Activated CD4-positive, alpha-beta T cell treated with anti-CD3 and anti-CD28 coated beads, Interleukin-2, Interleukin-6, amounts not matched to agents 100 ng/mL and 50 ng/mL, durations not matched to agents 16 hours and 8 hours (primary cell): Measurements from ENCODE around the gene HYAL1.
"Not testable (repeated sequence)": the region's sequence is repeated elsewhere in the genome, so short reads cannot be mapped to it uniquely, and the experiment has no call there.

Experiments used
- DNase-seq: peaks from one replicate; pipeline ENCODE4 v3.0.0-alpha.2; 2020

Gene HYAL1

DNA sequence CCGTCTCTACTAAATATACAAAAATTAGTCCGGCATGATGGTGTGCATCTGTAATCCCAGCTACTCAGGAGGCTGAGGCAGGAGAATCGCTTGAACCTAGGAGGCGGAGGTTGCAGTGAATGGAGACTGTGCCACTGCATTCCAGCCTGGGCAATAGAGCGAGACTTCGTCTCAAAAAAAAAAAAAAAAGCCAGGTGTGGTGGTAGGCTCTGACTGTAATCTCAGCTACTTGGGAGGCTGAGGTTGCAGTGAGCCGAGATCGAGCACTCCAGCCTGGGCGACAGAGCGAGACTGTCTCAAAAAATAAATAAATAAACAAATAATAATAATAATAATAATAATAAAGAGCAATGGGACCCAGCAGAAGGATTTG is 30.9 kb downstream of the HYAL1 start:
- not testable (repeated sequence) for DNase-seq

GRCh38 chr3:50271314-50271936 is 31.9 kb downstream of the HYAL1 start:
- no peak for DNase-seq

DNA sequence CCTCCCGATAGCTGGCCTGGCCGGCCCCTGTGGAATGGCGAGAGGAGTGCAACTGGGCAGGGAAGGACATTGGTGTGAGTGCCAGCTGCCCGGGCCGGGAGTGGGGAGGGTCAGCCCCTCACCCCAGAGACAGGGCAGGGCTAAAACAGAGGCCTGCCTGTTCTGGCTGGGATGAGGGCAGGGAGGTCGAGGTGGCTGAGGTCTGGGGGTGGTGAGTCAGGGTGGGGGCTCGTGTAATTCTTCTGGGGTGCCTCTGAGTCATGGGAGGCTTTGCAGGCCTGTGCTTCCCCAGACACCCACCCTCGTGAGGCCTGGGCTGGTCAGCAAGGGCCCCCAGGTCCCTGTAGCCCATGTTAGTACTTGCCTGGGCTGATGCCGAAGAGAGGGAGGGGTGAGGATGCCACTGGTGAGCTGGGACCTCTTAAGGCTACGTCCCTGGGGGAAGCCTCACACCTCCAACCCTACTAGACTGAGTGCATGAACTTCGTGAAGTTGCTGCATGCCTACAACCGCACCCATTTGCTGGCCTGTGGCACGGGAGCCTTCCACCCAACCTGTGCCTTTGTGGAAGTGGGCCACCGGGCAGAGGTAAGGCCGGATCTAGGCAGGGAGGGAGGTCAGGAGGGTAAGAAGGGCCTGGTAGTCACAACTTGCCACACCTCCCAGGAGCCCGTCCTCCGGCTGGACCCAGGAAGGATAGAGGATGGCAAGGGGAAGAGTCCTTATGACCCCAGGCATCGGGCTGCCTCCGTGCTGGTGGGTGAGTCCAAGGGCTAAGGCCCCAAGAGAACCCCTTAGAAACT is 32.8 kb downstream of the HYAL1 start:
- no peak for DNase-seq

DNA sequence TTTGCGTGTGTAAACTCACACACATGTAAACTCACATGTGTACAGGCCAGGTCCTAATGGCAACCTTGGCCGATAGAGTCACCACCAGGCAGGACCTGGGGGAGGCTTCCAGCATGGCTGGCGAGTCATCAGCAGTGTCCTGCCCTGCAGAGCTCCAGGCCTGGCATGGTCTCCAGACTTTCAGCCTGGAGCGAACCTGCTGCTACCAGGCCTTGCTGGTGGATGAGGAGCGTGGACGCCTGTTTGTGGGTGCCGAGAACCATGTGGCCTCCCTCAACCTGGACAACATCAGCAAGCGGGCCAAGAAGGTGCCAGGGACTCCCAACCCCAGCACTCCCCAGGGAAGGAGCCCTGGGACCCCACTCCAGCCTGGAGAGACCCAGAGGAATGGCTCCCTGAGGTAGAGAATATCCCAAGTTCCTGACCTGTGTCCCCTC is 33.4 kb downstream of the HYAL1 start:
- DNase-seq, result no peak

DNA sequence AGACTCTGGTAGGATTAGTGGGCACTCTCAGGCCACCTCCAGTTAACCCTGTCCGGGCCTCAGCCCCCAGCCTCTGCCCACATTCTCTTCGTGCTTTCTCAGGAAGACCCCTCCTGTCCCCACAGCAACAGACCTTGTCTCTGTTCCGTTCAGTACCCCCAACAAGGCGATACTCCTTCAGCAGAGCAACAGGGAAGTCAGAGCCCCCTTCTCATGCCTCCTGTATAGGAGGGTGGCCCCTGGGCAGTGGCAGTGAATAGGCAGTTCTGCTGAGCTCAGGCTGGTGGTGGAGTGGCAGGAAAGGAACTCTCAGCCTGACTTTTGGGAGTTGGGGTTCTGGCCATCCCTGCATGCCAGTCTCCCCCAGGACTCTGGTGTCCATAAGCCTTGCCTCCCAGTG is 33.9 kb downstream of the HYAL1 start:
- DNase-seq, result no peak

DNA sequence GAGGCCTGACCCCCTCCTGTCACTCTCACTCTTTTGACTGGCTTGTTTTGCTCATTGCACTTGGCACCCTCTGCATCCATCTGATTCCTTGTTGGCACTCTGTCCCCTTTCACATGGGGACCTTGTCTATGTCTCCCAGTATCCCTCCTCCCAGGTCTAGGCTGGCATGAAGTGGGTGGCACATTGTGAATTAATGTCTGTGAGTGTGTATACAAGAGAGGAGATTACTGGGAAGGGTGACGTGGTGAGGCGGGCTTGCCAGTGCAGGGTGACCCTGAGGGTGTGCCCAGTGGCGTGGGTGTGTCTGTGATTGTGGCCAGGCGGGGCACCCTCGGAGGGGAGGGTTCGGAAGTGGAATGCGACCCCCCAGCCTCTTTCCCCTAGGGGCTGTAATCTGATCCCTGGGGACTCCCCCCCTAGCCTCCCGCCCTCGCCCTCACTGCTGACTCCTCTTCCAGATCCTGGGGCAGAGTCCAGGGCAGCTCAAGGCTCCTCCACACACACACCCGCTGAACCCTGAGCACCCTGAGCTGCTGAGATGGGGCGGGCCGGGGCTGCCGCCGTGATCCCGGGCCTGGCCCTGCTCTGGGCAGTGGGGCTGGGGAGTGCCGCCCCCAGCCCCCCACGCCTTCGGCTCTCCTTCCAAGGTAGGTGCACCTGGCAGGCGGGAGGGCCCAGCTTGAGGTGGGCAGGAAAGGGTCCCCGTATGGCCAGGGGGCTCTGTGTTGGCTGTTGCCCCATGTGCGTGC is 34.5 kb downstream of the HYAL1 start, which contains the start of gene SEMA3B:
TSS of gene SEMA3B (plus strand) at position 445 of the 749 bp plus-strand sequence. CDS start at position 539, 94 bp downstream.
- no peak for DNase-seq

- DNase-seq, result no peak
Observed at GRCh38 chr3:50268276-50268675, 35.1 kb downstream of the HYAL1 start.

- DNase-seq, result no peak
Observed at GRCh38 chr3:50267280-50267913, 36.0 kb downstream of the HYAL1 start.

GRCh38 chr3:50266836-50267235 is 36.5 kb downstream of the HYAL1 start:
- no peak for DNase-seq

DNA sequence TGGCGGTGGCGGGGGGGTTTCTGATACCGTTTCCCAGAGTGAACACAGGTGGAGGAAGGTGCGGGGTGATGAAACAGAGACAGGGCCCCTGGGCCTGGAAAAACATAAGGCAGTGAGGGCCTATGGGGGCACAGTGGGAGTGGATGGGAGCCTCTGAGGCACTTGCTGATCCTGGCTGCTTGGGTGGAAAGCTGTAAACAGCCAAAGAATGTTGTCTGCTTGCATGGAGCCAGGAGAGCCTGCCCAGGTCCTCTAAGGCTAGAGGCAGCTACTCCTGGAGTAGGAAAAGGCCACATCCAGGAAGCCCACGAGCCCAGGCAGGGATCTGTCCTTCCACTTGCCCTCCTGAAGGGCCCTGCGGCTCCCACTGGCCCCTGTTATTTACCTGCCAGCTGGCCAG is 37.4 kb downstream of the HYAL1 start:
- no peak for DNase-seq

GRCh38 chr3:50265571-50265970 is 37.8 kb downstream of the HYAL1 start:
- DNase-seq, result no peak

- DNase-seq, result no peak
Observed at GRCh38 chr3:50264964-50265485, 38.3 kb downstream of the HYAL1 start.

GRCh38 chr3:50264383-50264963 is 38.9 kb downstream of the HYAL1 start:
- DNase-seq, result no peak

DNA sequence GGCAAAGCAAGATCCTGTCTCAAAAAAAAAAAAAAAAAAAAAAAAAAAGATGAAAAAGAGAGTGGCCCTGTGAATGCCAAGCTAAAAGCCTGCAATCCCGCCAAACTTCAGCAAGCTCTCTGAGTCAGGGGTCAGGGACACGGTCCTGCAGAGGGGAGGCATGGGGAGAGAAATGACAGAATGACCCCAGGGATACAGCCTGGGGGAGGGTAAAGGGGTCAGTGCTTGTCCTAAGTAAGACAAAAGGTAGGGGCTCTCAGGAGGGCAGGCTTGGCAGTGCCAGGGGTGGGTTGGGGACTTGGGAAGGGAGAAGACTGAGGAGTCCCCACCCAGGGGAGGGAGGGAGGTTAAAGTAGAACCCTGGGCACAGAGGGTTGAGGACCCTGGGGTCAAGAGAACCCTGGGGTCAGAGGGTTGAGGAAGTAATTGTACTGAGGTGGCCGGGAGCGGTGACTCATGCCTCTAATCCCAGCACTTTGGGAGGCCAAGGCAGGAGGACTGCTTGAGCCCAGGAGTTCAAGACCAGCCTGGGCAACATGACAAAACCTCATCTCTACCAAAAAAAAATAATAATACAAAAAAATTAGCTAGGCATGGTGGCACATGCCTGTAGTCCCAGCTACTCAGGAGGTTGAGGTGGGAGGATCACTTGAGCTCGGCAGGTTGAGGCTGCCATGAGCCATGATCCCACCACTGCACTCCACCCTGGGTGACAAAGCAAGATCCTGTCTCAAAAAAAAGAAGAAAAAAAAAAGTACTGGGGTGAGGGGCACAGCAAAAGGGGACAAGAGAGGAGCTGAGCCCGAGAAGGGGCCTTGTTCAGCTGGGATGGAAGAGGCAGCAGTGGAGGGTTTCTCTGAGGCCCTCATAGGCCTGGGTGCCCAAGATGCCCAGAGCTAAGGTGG is 39.6 kb downstream of the HYAL1 start:
- DNase-seq, result no peak

GRCh38 chr3:50262778-50263177 is 40.6 kb downstream of the HYAL1 start:
- DNase-seq, result no peak

DNA sequence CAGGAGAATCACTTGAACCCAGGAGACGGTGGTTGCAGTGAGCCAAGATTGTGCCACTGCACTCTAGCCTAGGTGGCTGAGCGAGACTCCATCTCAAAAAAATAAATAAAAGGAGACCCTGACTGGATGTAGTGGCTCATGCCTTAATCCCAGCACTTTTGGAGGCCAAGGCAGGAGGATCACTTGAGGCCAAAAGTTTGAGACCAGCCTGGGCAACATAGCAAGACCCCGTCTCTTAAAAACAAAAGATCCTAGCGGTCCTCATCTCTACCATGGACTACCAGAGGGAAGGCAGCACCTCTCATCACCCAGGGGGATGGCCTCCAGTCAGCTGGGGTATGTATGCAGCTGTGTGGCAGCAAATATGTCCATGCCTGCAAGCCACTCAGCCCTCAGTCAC is 41.2 kb downstream of the HYAL1 start:
- DNase-seq, result not testable (repeated sequence)

DNA sequence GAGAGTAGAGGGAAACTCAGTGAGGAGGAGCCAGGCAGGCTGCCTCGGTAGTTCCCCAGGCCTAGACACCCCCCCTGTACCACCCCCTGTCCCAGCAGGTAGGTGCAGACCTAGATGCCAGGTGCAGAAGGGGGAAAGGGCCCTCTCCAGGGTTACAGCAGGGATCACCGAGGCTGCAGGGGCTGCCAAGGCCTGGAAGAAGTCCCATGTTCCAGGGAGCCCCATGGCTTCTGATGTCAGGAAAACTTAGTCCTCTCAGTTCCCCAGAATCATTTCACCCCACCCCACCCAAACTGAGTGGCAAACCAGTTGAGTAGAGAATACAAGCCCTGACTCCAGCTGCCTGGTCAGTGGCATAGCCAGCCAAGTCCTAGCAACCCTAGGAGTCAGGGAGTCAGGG is 41.9 kb downstream of the HYAL1 start:
- no peak for DNase-seq

DNA sequence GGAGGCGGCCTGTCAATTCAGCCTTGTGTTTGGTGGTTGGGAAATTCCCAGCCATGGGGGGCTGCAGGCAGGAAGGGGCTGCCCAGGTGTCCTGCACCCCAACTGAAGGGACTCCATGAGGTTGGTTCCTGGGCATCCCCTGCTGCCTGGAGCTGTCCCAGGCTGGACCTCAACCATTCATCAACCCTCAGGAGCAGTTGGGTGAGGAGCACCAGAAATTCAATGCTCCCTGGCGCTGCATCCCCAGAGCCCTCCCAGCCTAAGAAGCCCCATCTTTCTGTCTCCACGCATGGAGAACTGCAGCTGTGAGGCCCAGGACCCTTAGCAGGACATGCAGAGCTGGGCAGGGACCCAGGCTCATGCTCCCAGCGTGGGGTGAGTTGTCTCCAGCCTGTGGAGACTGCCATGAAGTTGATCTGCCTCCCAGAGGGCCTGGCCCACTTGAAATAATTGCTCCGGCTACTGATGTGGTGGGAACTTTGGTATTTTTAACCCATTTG is 42.4 kb downstream of the HYAL1 start:
- DNase-seq, result no peak

DNA sequence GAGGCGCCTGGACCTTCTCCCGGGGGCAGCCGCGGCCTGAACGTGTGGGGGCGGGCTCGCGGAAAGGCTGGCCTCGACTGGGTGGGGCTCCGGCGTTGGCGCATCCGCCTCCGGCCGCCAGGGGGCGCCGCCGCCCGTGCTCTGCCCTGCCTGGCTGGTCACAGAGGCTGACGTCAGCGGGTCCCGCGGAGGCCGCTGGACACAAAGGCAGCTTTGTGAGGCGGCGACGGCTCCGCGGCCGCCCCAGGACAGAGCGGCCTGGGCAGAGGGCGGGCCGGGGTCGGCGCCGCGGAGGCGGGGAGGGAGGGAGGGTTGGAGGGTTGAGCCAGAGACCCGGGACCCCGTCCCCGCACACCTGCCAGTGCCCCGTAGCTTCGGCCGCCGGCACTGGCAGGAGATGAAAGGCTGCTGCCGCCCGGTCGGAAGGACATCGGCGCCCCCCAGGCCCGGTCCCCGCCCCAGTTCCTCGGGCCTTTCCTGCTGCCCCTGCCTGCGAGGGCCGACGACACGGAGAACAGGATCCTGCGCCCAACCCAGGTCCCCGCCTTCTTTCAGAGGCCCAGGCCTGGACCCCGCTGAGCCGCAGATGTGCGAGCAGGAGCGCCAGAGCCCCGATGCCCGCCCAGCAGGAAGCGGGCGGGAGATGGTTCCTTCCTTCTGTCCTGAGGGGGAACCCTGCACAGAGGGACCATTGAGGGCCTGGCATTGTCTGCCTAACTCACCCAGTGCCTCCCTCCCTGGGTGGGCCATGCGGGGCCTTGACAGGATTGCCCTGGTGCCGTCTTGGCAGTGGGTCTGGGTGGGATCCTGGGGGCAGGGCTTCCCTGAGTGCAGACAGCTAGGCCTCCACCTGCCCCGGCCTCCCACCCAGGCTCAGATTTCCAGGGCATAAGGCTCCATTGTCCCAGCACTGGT is 43.1 kb downstream of the HYAL1 start:
- DNase-seq, result peak; percentile 92

DNA sequence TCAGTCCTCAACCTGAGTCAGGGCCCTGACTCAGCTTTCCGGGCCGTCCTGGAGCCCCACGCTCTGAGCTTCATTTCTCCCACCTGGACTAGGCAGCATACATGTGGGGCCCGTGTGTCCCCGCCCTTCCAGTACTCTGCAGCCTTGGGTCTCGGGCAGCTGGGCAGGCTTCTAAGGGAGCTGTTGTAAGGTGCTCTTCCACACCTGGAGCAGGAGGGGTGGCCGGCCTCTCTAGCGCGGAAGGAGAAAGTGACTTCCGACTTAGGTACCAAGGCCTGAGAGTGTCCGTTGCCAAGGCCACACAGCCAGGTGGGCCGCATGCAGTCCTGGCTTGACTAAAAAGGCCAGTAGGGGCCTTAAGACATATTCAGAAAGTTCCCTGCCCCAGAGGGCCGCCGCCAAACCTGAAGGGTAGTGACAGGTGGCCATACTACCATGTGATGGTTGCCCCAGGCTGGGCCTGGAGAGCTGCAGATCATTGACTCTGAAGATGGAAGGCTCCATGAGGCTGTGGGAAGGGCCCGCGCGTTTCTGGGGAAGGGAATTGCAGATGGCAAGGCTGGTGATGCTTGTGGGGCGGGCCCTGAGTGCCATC is 43.8 kb downstream of the HYAL1 start:
- no peak for DNase-seq
